Neural crest cell (in vitro differentiated cells): ENCODE measurements around the gene CALR3. TPM values are rescaled to one million over a fixed set of nuclear protein-coding genes. Genes with fewer than 3 reads are reported as not detected.
A peak's percentile ranks its signal among the peaks of the same experiment; 100 is the strongest.

Experiments used
- DNase-seq: peaks from one replicate; pipeline ENCODE4 v3.0.0; 2021; ENCODE audit warnings: low read depth, mixed read lengths, low spot score
- H3K27ac Mint-ChIP-seq: one replicate; pipeline ENCODE4 v1.8.0; 2021; ENCODE audit warnings: mild to moderate bottlenecking, mixed read lengths; ENCODE audit not compliant: unreplicated experiment
- H3K27me3 Mint-ChIP-seq: 2 replicates; pipeline ENCODE4 v1.8.0; 2021; ENCODE audit warnings: low read depth, mild to moderate bottlenecking, mixed read lengths
- H3K36me3 Mint-ChIP-seq: 2 replicates; pipeline ENCODE4 v1.8.0; 2021; ENCODE audit warnings: low read depth, mild to moderate bottlenecking, mixed read lengths
- H3K4me1 Mint-ChIP-seq: 2 replicates; pipeline ENCODE4 v1.8.0; 2021; ENCODE audit warnings: mixed read lengths
- H3K4me3 Mint-ChIP-seq: one replicate; pipeline ENCODE4 v1.8.0; 2021; ENCODE audit warnings: mild to moderate bottlenecking, mixed read lengths
- H3K9me3 Mint-ChIP-seq: 2 replicates; pipeline ENCODE4 v1.8.0; 2021; ENCODE audit warnings: mixed read lengths
- CTCF ChIP-seq: fragments of 200-600 bp; sonication (generic); conservative IDR thresholded peaks from 2 replicates; pipeline ENCODE4 v1.5.0; 2021; ENCODE audit warnings: antibody characterized with exemption, mild to moderate bottlenecking
- total RNA-seq: library from RNA; stranded (reverse); gene quantifications from 2 replicates; pipeline ENCODE4 v1.2.1, GENCODE V29; 2021

CALR3 gene
- total RNA-seq, 1 donor from 2014 or later: not detected

GRCh38 chr19:16441661-16442162 is 54.3 kb downstream of the CALR3 start:
- peaks cover 8% of the 10 kb centered on the region for H3K36me3 Mint-ChIP-seq
- H3K4me1 Mint-ChIP-seq: peaks cover 47% of the 10 kb centered on the region
- H3K27ac Mint-ChIP-seq: peak overlapping the region; percentile 86
- no peaks in the 10 kb centered on the region for H3K9me3 Mint-ChIP-seq
- H3K27me3 Mint-ChIP-seq: no peaks in the 10 kb centered on the region
- peak; percentile 59 for DNase-seq
- peak overlapping the region; percentile 65 for H3K4me3 Mint-ChIP-seq
- TF ChIP-seq CTCF: peak; percentile 67

GRCh38 chr19:16436780-16437332 is 59.1 kb downstream of the CALR3 start:
- Mint-ChIP-seq H3K9me3 (no peaks in the 10 kb centered on the region), H3K36me3 (peaks cover 11% of the 10 kb centered on the region), H3K4me3 (no peak overlapping the region)

GRCh38 chr19:16435999-16436650 is 59.8 kb downstream of the CALR3 start:
- TF ChIP-seq CTCF: no peak
- H3K4me3 Mint-ChIP-seq: no peak overlapping the region
- peaks cover 11% of the 10 kb centered on the region for H3K36me3 Mint-ChIP-seq
- H3K27me3 Mint-ChIP-seq: no peaks in the 10 kb centered on the region
- H3K4me1 Mint-ChIP-seq: no peaks in the 10 kb centered on the region
- H3K27ac Mint-ChIP-seq: no peak overlapping the region
- H3K9me3 Mint-ChIP-seq: no peaks in the 10 kb centered on the region
- DNase-seq: no peak

More at GRCh38 chr19:16436780-16437332, 59.1 kb downstream of the CALR3 start:
- no peak overlapping the region for H3K27ac Mint-ChIP-seq
- peaks cover 4% of the 10 kb centered on the region for H3K4me1 Mint-ChIP-seq
- H3K27me3 Mint-ChIP-seq: no peaks in the 10 kb centered on the region
- no peak for TF ChIP-seq CTCF
- no peak for DNase-seq

GRCh38 chr19:16435238-16435917 is 60.6 kb downstream of the CALR3 start:
- TF ChIP-seq CTCF: no peak
- peaks cover 13% of the 10 kb centered on the region for H3K36me3 Mint-ChIP-seq
- H3K27ac Mint-ChIP-seq: no peak overlapping the region
- no peak overlapping the region for H3K4me3 Mint-ChIP-seq
- H3K27me3 Mint-ChIP-seq: no peaks in the 10 kb centered on the region
- no peaks in the 10 kb centered on the region for H3K4me1 Mint-ChIP-seq
- no peak for DNase-seq
- no peaks in the 10 kb centered on the region for H3K9me3 Mint-ChIP-seq

GRCh38 chr19:16433986-16434385 is 62.0 kb downstream of the CALR3 start:
- no peak for TF ChIP-seq CTCF
- Mint-ChIP-seq H3K4me1 (no peaks in the 10 kb centered on the region), H3K4me3 (no peak overlapping the region), H3K27ac (no peak overlapping the region), H3K9me3 (no peaks in the 10 kb centered on the region), H3K27me3 (no peaks in the 10 kb centered on the region), H3K36me3 (peaks cover 13% of the 10 kb centered on the region)
- no peak for DNase-seq
